Loucy (cell line): ENCODE data around the gene OR10A4.

ENCODE experiments used
- CTCF ChIP-seq: fragments of 200-600 bp; sonication (generic); conservative IDR thresholded peaks from 2 replicates; pipeline ENCODE4 v1.5.1; 2014; ENCODE audit warnings: mild to moderate bottlenecking, antibody characterized with exemption, low read length
- EZH2phosphoT487 ChIP-seq: fragments of 200-600 bp; IDR thresholded peaks from 2 replicates; pipeline ENCODE4 v1.6.1; 2018; ENCODE audit warnings: antibody characterized with exemption, mild to moderate bottlenecking, moderate library complexity, borderline replicate concordance

- TF ChIP-seq CTCF, result no peak
- no peak for TF ChIP-seq EZH2phosphoT487
These were observed 35.0 kb downstream of the OR10A4 start for GRCh38 chr11:6911378-6911777.
